ENCODE measurements around the gene SLC22A17. TPM values are rescaled to one million over a fixed set of nuclear protein-coding genes. Genes with fewer than 3 reads are reported as not detected.

SLC22A17 gene
- total RNA-seq, 1 donor from 2014 or later = 0.20 TPM

DNA sequence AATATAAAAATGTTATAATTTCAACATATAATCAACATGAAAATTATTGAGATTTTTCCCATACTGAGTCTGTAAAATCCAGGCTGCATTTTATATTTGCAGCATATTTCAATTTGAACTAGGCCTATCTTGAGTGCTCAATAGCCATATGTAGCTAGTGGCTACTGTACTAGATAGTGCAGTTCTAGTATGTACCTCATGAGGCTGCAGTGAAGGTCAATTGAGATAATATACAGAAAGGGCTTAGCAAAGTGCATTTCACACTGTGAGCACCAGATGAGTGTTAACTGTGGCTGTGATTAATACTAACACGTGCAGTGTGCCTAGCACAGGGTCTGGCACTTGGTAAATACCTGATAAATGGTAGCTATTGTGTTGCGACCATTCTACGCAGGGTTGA is 5.4 kb upstream of the SLC22A17 start:
- H3K9me3 Mint-ChIP-seq = no peaks in the 10 kb centered on the region
- DNase-seq (no peak), ATAC-seq (ENCODE audit: low read depth) (no peak)
- TF ChIP-seq, protein P1, sequence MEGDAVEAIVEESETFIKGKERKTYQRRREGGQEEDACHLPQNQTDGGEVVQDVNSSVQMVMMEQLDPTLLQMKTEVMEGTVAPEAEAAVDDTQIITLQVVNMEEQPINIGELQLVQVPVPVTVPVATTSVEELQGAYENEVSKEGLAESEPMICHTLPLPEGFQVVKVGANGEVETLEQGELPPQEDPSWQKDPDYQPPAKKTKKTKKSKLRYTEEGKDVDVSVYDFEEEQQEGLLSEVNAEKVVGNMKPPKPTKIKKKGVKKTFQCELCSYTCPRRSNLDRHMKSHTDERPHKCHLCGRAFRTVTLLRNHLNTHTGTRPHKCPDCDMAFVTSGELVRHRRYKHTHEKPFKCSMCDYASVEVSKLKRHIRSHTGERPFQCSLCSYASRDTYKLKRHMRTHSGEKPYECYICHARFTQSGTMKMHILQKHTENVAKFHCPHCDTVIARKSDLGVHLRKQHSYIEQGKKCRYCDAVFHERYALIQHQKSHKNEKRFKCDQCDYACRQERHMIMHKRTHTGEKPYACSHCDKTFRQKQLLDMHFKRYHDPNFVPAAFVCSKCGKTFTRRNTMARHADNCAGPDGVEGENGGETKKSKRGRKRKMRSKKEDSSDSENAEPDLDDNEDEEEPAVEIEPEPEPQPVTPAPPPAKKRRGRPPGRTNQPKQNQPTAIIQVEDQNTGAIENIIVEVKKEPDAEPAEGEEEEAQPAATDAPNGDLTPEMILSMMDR (IDR thresholded peaks at IDR 0.05) = no peak
- no peaks in the 10 kb centered on the region for H3K36me3 Mint-ChIP-seq (ENCODE audit: low read depth)
- no peak overlapping the region for H3K4me3 Mint-ChIP-seq
- H3K27me3 Mint-ChIP-seq = peaks cover 38% of the 10 kb centered on the region
- ChIA-PET CTCF (no interaction called here), POLR2A (no interaction called here)
- H3K4me1 Mint-ChIP-seq = peaks cover under 1% of the 10 kb centered on the region
- intact Hi-C loops (cut with micrococcal nuclease) = no loop called here
- no peak overlapping the region for H3K27ac Mint-ChIP-seq

DNA sequence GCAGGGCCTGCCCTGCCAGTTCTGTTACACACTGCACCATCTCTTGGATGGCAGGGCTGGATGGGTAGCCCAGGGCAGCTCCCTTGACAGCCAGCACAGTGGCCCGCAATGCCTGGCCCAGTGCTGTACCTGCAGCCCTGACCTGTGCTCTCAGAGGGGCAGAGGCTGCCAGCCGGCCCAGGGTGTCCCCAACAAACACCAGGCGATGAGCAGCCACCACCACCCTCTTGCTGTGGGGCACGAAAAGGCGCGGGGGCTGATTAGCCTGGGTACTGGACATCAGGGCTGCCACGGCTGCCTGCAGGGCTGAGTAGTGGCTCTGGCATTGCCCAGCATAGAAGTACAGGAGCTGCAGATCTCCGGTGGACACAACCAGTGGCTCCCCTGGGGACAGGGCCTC is 4.6 kb upstream of the SLC22A17 start:
- ChIA-PET POLR2A (no interaction called here), CTCF (no interaction called here)
- Mint-ChIP-seq H3K9me3 (no peaks in the 10 kb centered on the region), H3K4me3 (no peak overlapping the region), H3K4me1 (peaks cover 5% of the 10 kb centered on the region), H3K36me3 (ENCODE audit: low read depth) (no peaks in the 10 kb centered on the region), H3K27me3 (peaks cover 40% of the 10 kb centered on the region), H3K27ac (no peak overlapping the region)
- no peak for ATAC-seq (ENCODE audit: low read depth)
- no peak for DNase-seq
- TF ChIP-seq, protein P1 (IDR thresholded peaks at IDR 0.05) = no peak
- intact Hi-C loops (cut with micrococcal nuclease) = no loop called here

DNA sequence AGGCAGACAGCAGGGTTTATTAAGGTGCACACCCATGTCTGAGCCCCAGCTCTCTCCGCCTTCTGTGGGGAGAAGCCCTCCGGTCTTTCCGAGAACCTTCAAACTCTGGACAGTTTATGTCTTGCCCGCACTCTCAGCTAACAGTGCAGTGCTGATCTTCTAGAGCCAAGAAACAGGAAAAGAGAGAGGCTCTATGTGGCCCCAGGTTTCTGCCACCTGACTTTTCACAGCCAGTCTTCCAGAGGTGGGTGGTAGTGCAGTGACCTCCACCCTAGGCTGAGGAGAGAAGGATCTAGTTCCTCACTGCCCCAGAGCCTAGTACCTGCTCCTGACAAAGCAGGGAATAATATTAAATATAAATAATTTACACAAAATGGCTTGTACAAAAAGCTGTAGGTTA is 4.0 kb upstream of the SLC22A17 start:
- Mint-ChIP-seq H3K36me3 (ENCODE audit: low read depth) (no peaks in the 10 kb centered on the region), H3K4me1 (peaks cover 5% of the 10 kb centered on the region), H3K27me3 (peaks cover 39% of the 10 kb centered on the region), H3K9me3 (no peaks in the 10 kb centered on the region), H3K4me3 (no peak overlapping the region), H3K27ac (no peak overlapping the region)
- POLR2A ChIA-PET = no interaction called here
- DNase-seq (no peak), ATAC-seq (ENCODE audit: low read depth) (no peak)
- CTCF ChIA-PET = no interaction called here
- TF ChIP-seq, protein P1 (IDR thresholded peaks at IDR 0.05) = no peak
- intact Hi-C loops (cut with micrococcal nuclease) = no loop called here

DNA sequence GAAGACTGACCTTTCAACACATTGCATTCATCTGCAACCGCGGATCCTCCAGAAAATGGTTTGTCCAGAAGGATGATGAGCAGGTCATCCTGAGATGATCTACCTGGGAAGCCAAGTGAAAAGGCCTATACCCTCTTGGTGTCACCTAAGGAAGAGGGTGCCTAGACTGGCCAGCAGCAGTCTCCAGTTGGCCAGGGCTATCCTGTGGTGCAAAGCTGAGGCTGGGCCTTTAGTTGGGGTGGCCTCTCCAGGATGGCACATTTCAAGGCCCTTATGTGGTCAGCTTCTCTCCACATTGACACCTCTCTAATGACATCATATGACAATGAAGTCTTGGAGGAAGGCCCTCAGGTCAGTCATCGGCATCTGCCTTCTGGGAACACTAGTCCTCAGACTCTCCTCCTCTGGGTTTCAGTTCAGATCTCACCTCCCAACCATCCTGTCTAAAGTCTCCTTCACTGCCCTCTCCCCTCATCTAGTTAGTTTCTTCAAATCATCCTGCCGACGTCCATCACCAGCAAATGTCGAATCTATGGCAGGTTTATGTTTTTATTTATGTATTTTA is 3.3 kb upstream of the SLC22A17 start:
- H3K9me3 Mint-ChIP-seq = no peaks in the 10 kb centered on the region
- no peak overlapping the region for H3K4me3 Mint-ChIP-seq
- H3K4me1 Mint-ChIP-seq = peaks cover 9% of the 10 kb centered on the region
- H3K27me3 Mint-ChIP-seq = peaks cover 42% of the 10 kb centered on the region
- intact Hi-C loops (cut with micrococcal nuclease) = no loop called here
- no peak overlapping the region for H3K27ac Mint-ChIP-seq
- no peak for ATAC-seq (ENCODE audit: low read depth)
- POLR2A ChIA-PET = no interaction called here
- H3K36me3 Mint-ChIP-seq (ENCODE audit: low read depth) = no peaks in the 10 kb centered on the region
- DNase-seq = no peak
- TF ChIP-seq, protein P1 (IDR thresholded peaks at IDR 0.05) = no peak
- CTCF ChIA-PET = no interaction called here

DNA sequence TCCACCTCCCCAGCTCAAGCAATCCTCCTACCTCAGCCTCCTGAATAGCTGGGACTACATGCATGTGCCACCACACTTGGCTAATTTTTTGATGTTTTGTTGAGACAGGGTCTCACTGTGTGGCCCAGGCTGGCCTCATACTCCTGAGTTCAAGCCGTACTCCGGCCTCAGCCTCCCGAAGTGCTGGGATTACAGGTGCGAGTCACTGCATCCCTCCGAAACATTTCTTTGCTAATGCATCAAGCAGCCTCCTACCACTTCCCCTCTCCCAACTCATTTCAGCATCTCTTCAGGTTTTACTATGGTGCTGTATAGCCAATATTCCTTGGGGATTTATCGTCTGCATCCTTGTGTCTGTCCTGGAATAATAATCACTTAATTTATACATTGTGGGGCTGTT is 2.3 kb upstream of the SLC22A17 start:
- ChIA-PET POLR2A (no interaction called here), CTCF (no interaction called here)
- DNase-seq (no peak), ATAC-seq (ENCODE audit: low read depth) (no peak)
- Mint-ChIP-seq H3K27ac (no peak overlapping the region), H3K4me3 (no peak overlapping the region), H3K9me3 (no peaks in the 10 kb centered on the region), H3K4me1 (peaks cover 9% of the 10 kb centered on the region), H3K36me3 (ENCODE audit: low read depth) (no peaks in the 10 kb centered on the region), H3K27me3 (peaks cover 47% of the 10 kb centered on the region)
- TF ChIP-seq, protein P1 (IDR thresholded peaks at IDR 0.05) = no peak
- intact Hi-C loops (cut with micrococcal nuclease) = no loop called here

Data from activated B cell treated with CpG ODN at 0.5 μM for 24 hours (primary cell).